ENCODE results near the gene RELL1. TPM values are rescaled to one million over a fixed set of nuclear protein-coding genes. Genes with fewer than 3 reads are reported as not detected.

Gene RELL1
- total RNA-seq, 1 donor from 2014 or later: 48.1 TPM

DNA sequence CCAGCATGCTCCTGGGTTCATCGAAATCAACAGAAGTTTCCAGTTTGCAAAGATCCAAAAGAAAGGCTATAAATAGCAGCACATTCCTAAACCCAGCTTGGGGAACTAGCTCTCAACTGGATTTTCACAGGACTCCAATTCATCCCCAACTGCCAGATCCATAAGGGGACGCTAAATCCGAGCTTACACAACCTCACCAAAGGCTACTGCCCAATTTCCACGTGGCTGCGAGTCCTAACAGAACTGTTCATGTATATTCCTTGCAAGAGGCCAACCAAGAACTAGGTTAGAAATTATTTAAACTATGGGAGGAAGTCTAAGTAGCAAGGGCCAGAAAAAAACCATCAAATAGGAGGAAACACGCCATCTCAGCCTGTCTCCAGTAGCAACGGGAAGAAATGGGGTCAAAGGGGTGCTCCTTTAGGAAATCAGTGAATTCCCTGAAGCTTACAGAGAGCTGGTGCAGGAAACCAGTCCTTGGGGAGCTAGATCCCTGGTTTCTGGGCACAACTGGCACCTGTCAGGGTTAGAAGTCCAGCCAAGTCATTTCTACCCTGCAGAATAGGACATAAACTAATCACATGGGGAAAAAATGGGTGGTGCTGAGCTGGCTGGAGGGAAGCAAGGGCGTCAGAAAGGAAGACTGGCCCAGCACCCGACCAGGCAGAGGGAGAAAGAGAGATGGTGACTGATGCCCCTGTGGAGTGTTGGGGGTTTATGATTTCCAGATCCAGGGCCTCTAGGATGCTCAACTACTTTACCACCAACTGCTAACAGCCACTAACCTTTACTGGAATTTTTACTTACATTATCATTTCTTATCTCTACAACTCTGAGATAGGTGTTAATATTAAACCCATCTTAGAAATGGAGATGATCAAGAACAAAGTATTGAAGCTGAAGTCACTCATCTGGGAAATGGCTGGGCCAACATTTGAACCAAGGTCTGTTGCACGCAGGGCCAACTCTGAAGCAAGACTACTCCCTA is 20.5 kb downstream of the RELL1 start:
- DNase-seq: peak; percentile 24

DNA sequence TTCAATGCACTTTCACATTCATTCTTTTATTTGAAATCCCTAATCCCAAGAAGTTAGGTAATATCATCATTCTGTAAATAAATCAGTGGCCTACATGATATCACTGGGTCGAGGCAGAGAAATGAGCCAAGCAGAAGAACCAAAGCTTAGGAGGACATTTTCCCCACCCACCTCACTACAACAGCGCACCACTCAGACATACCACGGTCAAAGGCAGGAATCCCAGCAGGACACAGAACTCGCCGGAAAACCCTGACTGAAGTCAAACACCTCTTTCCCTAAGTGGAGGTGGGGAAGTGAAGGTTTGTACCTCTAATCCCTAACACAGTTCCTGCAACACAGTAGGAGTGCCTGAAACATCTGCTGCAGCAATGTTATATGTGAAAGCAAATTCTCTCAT is 21.5 kb downstream of the RELL1 start:
- no peak for DNase-seq

DNA sequence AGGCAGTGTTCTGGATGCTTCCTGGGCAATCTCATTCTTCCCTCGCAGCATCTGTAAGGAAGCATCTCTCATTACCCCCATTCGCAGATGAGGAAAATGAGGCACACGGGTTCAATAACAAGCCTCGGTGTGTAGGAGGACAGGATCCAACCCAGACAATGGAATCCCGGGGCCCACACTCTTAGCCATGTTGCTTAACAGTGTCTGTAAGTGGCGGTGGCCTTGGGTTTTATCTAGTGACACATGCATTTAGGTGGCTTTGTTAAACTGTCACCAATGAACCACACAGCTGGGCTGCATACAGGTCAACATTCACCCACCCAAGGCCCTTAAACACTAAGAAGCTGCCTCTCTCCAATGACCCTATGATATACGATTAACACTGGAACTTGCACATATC is 22.6 kb downstream of the RELL1 start:
- no peak for DNase-seq

DNA sequence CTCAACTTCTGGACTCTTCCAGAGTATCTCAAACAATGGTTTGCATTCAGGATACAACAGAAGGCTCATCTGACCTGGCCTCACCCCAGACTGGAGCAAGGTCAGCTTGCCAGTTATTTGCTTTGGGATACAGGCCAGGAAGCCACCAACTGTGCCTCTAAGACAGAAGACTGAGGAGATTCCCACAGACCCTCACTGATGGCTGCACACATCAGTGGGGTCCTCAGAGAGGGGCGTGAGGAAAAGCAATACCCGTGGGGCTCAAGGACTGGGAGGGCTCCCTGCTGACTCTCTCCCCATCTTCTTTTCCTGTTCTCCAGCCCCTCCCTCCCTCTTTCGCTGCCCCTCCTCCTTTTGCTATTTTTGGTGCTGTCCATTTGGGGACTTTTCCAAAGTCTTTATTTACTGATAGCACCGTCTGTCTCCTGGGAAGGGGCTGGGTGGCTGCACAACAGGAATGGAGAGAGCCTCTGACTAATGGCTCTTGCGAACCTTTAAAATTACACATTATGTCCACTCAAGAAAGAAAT is 23.2 kb downstream of the RELL1 start:
- DNase-seq: no peak

DNA sequence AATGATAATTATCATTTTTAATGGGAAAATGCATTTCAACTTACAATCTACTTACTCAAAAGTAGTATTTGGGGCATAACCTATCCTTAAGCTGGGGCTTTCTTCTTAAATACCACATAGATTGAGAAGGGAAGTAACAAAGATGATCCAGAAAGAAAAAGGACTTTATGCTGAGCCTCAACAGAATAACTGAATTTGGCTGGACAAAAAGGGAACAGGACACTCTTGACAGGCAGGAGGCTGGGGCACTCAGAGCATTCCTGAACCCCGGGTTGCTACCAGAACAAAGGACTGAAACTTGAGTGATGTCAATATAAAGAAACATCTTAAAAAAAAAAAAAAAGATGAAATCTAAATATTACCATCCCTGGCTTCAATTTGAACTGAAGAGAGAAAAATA is 23.9 kb downstream of the RELL1 start:
- no peak for DNase-seq

DNA sequence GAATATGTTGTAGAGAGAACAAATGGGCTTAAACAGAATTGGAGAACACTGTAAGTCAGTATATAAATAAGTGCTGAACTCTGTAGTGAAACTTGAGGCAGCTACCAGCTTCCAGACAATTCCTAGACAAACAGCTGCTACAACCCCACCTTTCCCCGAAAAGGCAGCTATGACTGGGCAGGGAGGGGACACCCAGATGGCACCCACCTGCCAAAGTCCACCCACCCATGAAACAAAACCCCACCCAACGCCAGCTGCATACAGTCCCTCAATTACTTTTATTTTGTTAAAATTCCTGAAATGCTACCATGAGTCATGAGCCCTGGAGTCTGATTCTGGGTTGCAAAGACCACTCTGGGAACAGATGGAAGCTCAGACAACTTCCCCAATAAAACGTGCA is 24.4 kb downstream of the RELL1 start:
- peak; percentile 35 for DNase-seq

DNA sequence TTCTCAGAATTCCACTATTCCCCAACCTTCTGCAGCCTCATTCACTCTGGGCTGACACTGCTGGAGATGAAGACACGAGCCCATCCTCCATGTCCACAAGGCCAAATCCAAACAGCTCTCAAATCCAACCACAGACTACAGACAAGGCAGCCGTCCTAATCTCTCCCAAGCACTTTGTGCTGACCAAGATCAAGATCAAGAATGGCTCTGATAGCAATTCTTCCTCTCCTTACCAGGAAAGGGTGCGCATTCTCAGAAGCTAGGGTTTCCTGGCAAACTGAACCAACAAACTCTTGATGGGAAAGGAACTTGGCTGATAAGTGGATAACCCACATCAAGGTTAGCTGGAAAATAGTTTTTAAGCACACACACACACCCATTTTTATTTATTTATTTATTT is 26.5 kb downstream of the RELL1 start:
- no peak for DNase-seq

DNA sequence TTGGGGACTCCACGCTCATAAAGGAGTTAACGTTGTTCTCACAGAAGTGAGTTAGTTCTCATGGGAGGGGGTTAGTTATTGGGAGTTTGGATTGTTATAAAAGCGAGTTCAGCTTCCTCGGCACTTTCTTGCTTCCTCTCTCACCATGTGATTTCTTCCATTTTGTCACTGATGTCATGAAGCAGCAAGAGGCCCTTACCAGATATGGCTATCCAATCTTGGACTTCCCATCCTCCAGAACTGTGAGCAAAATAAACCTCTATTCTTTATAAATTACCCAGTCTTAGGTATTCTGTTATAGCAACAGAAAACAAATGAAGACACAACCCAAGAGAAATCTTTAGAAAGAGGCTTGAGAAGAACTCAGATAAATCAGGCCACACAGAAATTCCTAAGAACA is 29.5 kb downstream of the RELL1 start:
- DNase-seq: no peak

GRCh38 chr4:37653601-37654000 is 32.6 kb downstream of the RELL1 start:
- no peak for DNase-seq

DNA sequence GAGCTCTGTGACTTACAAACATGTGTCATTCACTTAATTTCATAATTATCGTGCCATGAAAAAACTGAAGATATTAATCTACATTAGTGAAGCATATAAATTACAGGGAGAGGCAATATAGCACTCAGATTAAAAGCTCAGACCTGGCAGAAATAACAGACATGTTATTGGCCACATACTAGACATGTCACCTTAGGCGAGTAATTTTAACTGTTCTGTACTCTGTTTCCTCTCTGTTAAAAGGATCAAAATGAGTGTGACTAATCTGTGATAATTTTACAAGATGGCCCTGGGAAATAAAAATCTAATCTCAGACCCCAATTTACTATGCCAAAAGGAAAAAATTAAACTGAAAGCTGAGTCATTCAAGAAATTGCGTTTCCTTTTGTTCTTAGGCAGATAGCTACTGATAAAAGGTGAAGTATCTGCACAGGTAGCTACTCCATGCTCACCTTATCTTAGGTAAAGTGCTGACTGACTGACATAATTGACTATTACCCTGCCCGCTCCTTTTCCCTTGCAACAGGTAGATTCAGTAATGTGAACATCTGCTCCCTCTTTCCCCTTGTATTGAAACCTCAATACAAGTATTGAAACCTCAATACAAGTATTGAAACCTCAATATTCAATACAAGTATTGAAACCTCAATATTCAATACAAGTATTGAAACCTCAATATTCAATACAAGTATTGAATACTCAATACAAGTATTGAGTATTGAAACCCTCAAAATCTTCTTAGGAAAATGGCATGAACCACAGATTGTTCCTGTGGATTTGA is 33.2 kb downstream of the RELL1 start:
- DNase-seq: no peak

GRCh38 chr4:37651781-37652377 is 34.3 kb downstream of the RELL1 start:
- DNase-seq: no peak

DNA sequence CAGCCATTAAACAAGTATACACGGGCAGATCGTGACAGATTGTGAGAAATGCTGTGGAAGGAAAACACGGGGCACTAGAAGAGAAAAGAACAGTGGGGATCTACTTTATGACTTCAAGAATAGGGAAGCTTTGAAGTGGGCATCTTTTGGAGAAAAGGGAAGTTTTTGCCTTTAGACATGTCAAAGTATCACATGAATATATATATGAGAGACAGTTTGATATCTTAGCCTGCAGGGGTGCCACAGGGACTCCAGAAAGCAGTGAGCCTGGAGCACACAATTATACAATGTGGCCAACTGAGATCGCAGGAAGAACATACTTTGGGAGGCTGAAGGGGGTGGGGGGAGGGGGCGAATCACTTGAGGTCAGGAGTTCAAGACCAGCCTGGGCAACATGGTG is 35.7 kb downstream of the RELL1 start:
- no peak for DNase-seq

GRCh38 chr4:37649268-37649667 is 36.9 kb downstream of the RELL1 start:
- no peak for DNase-seq

DNA sequence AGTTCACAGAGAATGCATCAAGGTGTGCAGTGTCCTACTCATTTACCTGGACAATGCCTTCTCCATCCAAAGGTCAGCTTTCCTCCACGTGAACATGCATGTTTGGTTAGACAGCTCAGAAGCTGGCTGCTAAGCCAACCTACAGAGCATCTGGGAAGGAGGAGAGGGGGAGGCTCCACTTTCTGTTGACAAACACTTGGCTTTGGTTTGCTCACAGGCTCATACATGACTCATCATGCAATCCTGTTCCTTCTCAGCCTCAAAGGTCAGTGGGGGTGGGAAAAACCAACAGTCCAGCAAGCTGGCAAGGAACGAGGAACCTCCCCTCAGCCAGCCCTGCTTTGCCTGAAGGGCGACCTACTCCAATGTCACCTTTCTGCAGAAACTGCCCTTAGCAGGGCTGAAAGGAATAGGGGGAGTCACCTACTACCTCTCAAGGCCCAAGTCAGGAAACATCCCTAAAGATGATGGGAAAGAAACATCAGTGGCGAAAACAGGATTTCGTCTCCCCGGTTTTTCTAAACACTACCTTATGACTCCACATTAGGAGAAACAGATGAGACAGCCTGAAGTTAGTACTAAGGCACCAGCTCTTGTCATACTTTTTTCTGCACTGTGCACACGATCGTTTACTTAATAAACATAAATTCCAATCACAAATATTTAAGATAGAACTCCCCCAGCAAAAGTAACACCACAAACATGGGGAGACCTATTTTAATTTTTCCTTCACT is 37.9 kb downstream of the RELL1 start:
- DNase-seq: no peak

GRCh38 chr4:37646247-37646646 is 39.9 kb downstream of the RELL1 start:
- no peak for DNase-seq

DNA sequence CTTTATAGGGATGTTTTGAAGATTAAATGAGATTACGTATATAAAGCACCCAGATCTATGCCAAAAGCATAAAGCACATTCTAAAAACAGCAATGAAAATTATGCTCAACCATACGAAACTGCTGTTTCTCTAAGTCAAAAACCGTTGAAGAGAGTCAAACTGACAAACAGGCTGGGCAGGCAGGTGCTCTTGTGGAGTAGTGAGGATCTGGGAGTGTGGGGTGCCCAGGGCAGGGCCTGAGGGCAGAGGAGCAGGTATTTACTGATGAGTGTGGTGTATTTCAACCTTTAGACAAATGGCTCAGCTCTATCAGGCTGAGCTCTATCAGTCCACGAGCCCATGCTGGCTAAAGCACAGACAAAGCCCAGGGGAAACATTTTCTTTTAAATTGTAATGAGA is 40.4 kb downstream of the RELL1 start:
- DNase-seq: no peak

DNA sequence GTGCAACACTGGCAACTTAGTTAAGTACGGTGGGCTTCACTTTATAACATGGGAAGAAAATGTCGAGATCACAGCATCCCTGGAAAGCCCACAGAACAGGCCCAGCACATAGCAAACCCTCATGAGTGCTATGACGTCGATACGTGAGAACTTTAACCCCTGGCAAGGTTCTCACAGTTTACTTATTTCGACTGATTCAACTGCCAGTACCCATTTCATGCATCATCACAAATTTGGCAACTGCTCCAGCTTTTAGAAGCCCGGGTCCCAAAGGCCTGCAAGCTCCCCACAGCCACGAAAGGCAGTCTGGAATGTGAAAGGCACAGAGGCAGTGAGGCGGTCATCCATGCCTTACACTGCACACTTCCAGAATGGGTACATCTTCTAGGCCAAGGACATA is 41.2 kb downstream of the RELL1 start:
- DNase-seq: no peak

GRCh38 chr4:37641886-37642849 is 44.0 kb downstream of the RELL1 start:
- no peak for DNase-seq

DNA sequence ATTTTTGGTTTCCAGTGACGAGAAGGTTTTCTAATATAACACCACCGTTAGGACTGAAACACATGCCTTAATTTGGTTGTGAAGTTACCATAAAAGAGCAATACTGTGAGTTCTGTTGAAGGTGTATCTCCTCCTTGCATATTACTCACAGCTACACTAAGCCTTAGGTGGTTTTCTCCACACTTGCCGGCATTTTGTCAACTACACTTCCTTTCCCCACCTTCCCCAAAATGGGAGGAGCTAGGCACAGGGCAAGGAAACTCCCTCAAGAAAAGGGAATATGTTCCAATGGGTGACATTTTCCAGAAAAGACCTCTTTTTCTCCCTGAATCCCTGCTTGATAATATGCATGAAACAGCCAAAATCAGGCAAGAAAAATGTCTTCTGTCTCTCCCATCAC is 44.8 kb downstream of the RELL1 start:
- DNase-seq: no peak

- DNase-seq: peak; percentile 38
Observed at GRCh38 chr4:37639551-37640285, 46.5 kb downstream of the RELL1 start.
